ENCODE results near the gene POLR1D. TPM values are rescaled to one million over a fixed set of nuclear protein-coding genes. Genes with fewer than 3 reads are reported as not detected.
"Not testable (repeated sequence)": the region's sequence is repeated elsewhere in the genome, so short reads cannot be mapped to it uniquely, and the experiment has no call there.

POLR1D gene
- total RNA-seq, 1 donor from 2014 or later, result 120 TPM

- peaks cover 68% of the 10 kb centered on the region for H4K20me1 ChIP-seq (ENCODE audit: low read depth)
These were observed 5.7 kb downstream of the POLR1D start for GRCh38 chr13:27627380-27627779.

GRCh38 chr13:27628081-27628480, 6.4 kb downstream of the POLR1D start:
- Histone ChIP-seq H3K27ac (no peak overlapping the region), H3F3A (ENCODE audit: low read depth) (no peaks in the 10 kb centered on the region), H3K27me3 (no peaks in the 10 kb centered on the region), H3K36me3 (peaks cover 2% of the 10 kb centered on the region), H3K4me2 (no peak overlapping the region), H3K4me3 (no peak overlapping the region), H3K79me2 (ENCODE audit: low read depth) (peaks cover 88% of the 10 kb centered on the region), H4K20me1 (ENCODE audit: low read depth) (peaks cover 65% of the 10 kb centered on the region), H2AFZ (replicated peaks) (no peak overlapping the region), H3K9me3 (ENCODE audit: low read depth) (no peaks in the 10 kb centered on the region), H3K9ac (no peak overlapping the region), H3K4me1 (peaks cover under 1% of the 10 kb centered on the region)
- no peak for TF ChIP-seq EZH2 (IDR thresholded peaks at IDR 0.05)
- no peak for DNase-seq (ENCODE audit: low spot score)
- Mint-ChIP-seq H3K9me3 (no peaks in the 10 kb centered on the region), H3K4me3 (no peak overlapping the region), H3K27me3 (ENCODE audit: insufficient read depth, low read depth) (peaks cover 2% of the 10 kb centered on the region), H3K36me3 (peaks cover 32% of the 10 kb centered on the region), H3K27ac (no peak overlapping the region), H3K4me1 (peaks cover 3% of the 10 kb centered on the region)

More at GRCh38 chr13:27627380-27627779, 5.7 kb downstream of the POLR1D start:
- Mint-ChIP-seq H3K9me3 (no peaks in the 10 kb centered on the region), H3K4me3 (no peak overlapping the region), H3K36me3 (peaks cover 33% of the 10 kb centered on the region), H3K4me1 (peaks cover 9% of the 10 kb centered on the region), H3K27me3 (ENCODE audit: insufficient read depth, low read depth) (peaks cover 2% of the 10 kb centered on the region), H3K27ac (no peak overlapping the region)
- H3K4me2 ChIP-seq, result no peak overlapping the region
- H2AFZ ChIP-seq (replicated peaks), result no peak overlapping the region
- no peaks in the 10 kb centered on the region for H3F3A ChIP-seq (ENCODE audit: low read depth)
- DNase-seq (ENCODE audit: low spot score), result no peak
- peaks cover 90% of the 10 kb centered on the region for H3K79me2 ChIP-seq (ENCODE audit: low read depth)
- H3K9ac ChIP-seq, result no peak overlapping the region
- TF ChIP-seq CTCF (IDR thresholded peaks at IDR 0.05) (no peak), EZH2phosphoT487 (IDR thresholded peaks at IDR 0.05) (no peak), EZH2 (IDR thresholded peaks at IDR 0.05) (no peak)
- H3K9me3 ChIP-seq (ENCODE audit: low read depth), result no peaks in the 10 kb centered on the region
- H3K27ac ChIP-seq, result no peak overlapping the region
- no peak overlapping the region for H3K4me3 ChIP-seq
- H3K4me1 ChIP-seq, result peaks cover 8% of the 10 kb centered on the region
- no peaks in the 10 kb centered on the region for H3K27me3 ChIP-seq
- H3K36me3 ChIP-seq, result peaks cover 4% of the 10 kb centered on the region

- Histone ChIP-seq H4K20me1 (ENCODE audit: low read depth) (peaks cover 62% of the 10 kb centered on the region), H3K79me2 (ENCODE audit: low read depth) (peaks cover 87% of the 10 kb centered on the region)
- H3K4me1 Mint-ChIP-seq; H3K27me3 ChIP-seq; H3F3A ChIP-seq (ENCODE audit: low read depth); H3K36me3 ChIP-seq; H3K4me3 ChIP-seq; H3K27me3 Mint-ChIP-seq (ENCODE audit: insufficient read depth, low read depth); H3K27ac ChIP-seq; H2AFZ ChIP-seq (replicated peaks); H3K4me2 ChIP-seq; H3K4me3 Mint-ChIP-seq; H3K9me3 ChIP-seq (ENCODE audit: low read depth); H3K4me1 ChIP-seq; DNase-seq (ENCODE audit: low spot score); H3K9me3 Mint-ChIP-seq; H3K27ac Mint-ChIP-seq; H3K9ac ChIP-seq: not testable (repeated sequence)
- peaks cover 28% of the 10 kb centered on the region for H3K36me3 Mint-ChIP-seq
These were observed 7.1 kb downstream of the POLR1D start for GRCh38 chr13:27628766-27629165.

GRCh38 chr13:27631156-27631555, 9.5 kb downstream of the POLR1D start:
- Histone ChIP-seq H3K36me3 (no peaks in the 10 kb centered on the region), H3F3A (ENCODE audit: low read depth) (no peaks in the 10 kb centered on the region), H3K9me3 (ENCODE audit: low read depth) (no peaks in the 10 kb centered on the region), H3K27me3 (no peaks in the 10 kb centered on the region), H3K27ac (no peak overlapping the region), H3K4me2 (no peak overlapping the region), H2AFZ (replicated peaks) (no peak overlapping the region), H3K4me1 (no peaks in the 10 kb centered on the region), H4K20me1 (ENCODE audit: low read depth) (peaks cover 74% of the 10 kb centered on the region), H3K79me2 (ENCODE audit: low read depth) (peaks cover 74% of the 10 kb centered on the region), H3K4me3 (no peak overlapping the region), H3K9ac (no peak overlapping the region)
- H3K36me3 Mint-ChIP-seq, result peaks cover 17% of the 10 kb centered on the region
- no peaks in the 10 kb centered on the region for H3K9me3 Mint-ChIP-seq
- no peaks in the 10 kb centered on the region for H3K27me3 Mint-ChIP-seq (ENCODE audit: insufficient read depth, low read depth)
- no peak for DNase-seq (ENCODE audit: low spot score)
- H3K27ac Mint-ChIP-seq, result no peak overlapping the region
- no peak for TF ChIP-seq EZH2phosphoT487 (IDR thresholded peaks at IDR 0.05)
- no peak for TF ChIP-seq CTCF (IDR thresholded peaks at IDR 0.05)
- no peak for TF ChIP-seq EZH2 (IDR thresholded peaks at IDR 0.05)
- no peak overlapping the region for H3K4me3 Mint-ChIP-seq
- no peaks in the 10 kb centered on the region for H3K4me1 Mint-ChIP-seq
